Measurements from ENCODE around the gene COX4I1. TPM values are rescaled to one million over a fixed set of nuclear protein-coding genes. Genes with fewer than 3 reads are reported as not detected.

Gene COX4I1
- 100 to 1,000 TPM; 563 to 568 TPM for total RNA-seq

DNA sequence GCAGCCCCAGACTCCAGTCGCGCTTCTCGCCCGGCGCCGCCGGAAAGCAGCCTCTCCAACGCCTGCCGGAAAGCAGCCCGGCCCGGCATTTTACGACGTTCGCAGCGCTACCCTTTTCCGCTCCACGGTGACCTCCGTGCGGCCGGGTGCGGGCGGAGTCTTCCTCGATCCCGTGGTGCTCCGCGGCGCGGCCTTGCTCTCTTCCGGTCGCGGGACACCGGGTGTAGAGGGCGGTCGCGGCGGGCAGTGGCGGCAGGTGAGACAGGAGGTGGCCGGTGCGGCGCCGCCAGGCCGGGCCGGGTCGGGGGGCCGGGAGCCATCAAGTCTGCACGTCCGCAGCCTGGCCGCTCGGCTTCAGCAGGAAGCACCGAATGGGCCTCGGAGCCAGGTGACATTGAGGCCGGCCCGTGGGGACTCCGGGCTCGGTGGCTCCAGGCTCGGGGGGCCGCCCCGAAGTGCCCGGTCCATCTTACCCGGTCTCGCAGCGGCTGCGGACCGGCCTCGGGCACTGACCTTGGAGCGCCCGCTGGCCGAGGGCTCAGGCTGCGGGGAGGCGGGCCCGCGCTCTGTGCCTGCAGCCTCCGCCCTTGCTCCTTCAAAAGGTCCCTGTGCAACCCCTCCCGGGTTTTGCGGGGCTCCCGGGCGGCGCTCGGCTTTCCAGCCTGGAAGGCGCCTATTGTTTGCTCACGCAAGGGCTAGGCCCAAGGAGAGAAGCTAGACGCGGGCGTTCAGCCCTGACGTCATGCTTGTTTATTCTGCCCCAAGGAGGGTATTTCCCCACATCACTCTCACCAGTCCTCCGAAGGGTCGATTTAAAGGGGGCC lies at the start of gene COX4I1, which contains the start of gene EMC8:
Gene COX4I1, plus strand, starts transcription at position 199 of the 824 bp plus-strand sequence. CDS start 1,511 bp downstream, outside the sequence.
Gene EMC8, minus strand, starts transcription at position 48 of the 824 bp plus-strand sequence. CDS start 249 bp downstream, outside the sequence.
- H3K9me3 Mint-ChIP-seq, result no peaks in the 10 kb centered on the region
- H3K27ac Mint-ChIP-seq, result peak within 1 kb of the TSS; percentile 88
- no peaks in the 10 kb centered on the region for H3K27me3 Mint-ChIP-seq (ENCODE audit: low read depth)
- peaks cover 56% of the 10 kb centered on the region for H3K4me1 Mint-ChIP-seq (ENCODE audit: low read depth)
- intact Hi-C loops (cut with micrococcal nuclease), result loop anchor here (1.0 to 2.0 kb wide), 4 partner anchors 65 to 187 kb away; partner anchors contain the start of gene GSE1
- CTCF ChIA-PET, result interaction anchor here (1.0 kb wide), 2 partner anchors 19 to 22 kb away, joined by 3 read pairs; no protein-coding TSS in a partner anchor
- peak; percentile 97 for DNase-seq
- H3K36me3 Mint-ChIP-seq (ENCODE audit: low read depth), result peaks cover 46% of the 10 kb centered on the region
- H3K4me3 Mint-ChIP-seq, result peak within 1 kb of the TSS; percentile 86

DNA sequence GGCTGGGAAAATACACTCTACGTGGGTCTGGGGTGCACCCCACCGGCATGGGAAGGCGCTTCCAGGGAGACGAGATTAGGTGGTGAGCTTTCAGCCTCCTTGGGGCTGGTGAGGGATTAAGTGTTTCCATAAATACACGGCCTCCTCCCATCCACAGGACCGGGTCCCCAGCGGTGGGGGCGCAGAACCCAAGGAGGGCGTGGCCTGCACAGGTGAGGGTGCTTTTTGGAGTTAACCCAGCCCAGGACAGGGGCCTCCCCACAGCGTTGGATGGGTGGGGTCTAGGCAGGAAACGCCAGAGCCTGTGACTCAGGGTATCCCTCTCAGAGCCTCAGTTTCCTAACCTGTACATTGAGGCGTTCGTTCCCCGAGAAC lies 49.7 kb upstream of the COX4I1 start:
- CTCF ChIA-PET, result no interaction called here
- H3K27me3 Mint-ChIP-seq (ENCODE audit: low read depth), result peaks cover 20% of the 10 kb centered on the region
- DNase-seq, result peak; percentile 23
- no peaks in the 10 kb centered on the region for H3K36me3 Mint-ChIP-seq (ENCODE audit: low read depth)
- no peaks in the 10 kb centered on the region for H3K9me3 Mint-ChIP-seq
- H3K4me1 Mint-ChIP-seq (ENCODE audit: low read depth), result peaks cover 10% of the 10 kb centered on the region
- no peak overlapping the region for H3K27ac Mint-ChIP-seq
- H3K4me3 Mint-ChIP-seq, result peak overlapping the region; percentile 75
- intact Hi-C loops (cut with micrococcal nuclease), result no loop called here

DNA sequence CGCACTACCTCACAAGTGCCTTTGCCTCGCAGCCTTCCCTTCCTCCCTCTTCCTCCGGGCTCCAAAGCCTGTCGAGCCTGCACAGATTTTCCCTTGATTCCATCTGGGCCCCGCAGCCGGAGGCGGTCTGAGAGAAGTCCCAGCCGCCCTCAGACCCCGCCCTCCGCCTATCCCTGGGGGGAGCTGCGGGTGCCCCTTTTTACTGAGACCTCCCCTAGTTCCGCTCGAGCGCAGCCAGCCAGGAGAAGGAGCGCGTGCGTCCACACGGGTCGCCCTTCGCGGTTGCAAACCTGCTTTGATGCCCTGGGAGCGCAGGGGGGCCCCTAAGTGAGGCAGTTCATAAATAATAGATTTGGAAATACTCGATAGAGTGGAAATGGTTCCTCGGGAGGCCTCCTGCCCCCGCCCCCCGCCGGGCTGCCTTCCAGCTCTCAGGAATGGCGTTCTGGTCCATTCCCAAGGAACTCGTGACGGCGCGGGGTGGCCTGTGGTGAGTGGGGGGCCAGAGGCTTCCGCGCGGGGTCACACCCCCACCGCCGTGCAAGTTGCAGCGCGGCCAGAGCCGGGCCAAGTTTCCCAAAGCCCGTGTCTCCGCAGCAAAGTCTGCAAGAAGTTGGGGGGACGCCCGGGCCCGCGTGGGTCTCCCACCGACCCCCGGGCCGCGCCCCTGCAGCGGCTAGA lies 49.2 kb upstream of the COX4I1 start:
- Mint-ChIP-seq H3K27ac (no peak overlapping the region), H3K27me3 (ENCODE audit: low read depth) (peaks cover 20% of the 10 kb centered on the region), H3K36me3 (ENCODE audit: low read depth) (no peaks in the 10 kb centered on the region), H3K4me3 (peak overlapping the region; percentile 75), H3K9me3 (no peaks in the 10 kb centered on the region), H3K4me1 (ENCODE audit: low read depth) (peaks cover 10% of the 10 kb centered on the region)
- DNase-seq, result peak; percentile 23
- intact Hi-C loops (cut with micrococcal nuclease), result no loop called here
- CTCF ChIA-PET, result no interaction called here

DNA sequence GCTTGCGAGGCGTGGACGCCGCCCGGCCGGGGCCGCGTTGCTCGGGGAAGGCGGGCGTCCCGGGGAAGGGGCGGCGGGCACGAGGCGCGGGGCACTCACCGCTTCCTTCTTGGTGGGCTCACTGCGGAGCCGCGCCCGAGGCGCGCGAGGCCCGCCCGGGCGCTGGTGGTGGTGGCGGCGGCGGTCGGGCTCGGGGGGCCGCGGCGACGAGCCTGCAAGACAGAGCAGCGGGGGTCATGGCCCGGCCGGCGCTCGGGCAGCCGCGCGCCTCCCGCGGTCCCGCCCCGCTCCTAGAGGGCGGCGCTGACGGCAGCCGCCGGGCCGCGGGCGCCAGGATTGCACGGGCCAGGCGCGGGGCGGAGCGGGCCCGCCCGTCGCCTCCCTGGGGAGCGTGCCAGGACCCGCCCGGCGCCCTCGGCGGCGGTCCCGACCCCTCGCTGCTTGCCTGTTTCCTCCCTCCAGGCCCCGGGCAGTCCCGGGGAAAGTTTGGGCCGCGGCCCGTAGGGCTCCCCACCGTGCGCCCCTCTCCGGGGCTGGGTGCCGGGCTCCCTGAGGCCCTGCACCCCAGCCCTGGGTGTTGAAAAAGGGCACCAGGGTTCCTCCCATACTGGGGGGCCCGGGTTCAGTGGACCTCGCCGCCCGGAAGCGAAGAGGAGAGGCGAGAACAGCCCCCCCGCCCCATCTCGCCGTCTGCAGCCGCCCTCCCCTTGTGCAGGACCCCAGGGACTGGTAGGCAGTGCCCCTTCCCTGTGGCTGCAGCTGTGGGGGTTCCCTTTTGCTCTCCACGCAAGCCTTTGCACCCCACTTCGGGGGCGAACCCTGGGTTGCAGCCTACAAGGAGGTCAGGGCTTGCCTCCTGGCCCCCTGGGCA lies 48.4 kb upstream of the COX4I1 start, which contains the start of gene C16orf74:
Gene C16orf74, minus strand, starts transcription at position 270 of the 871 bp plus-strand sequence. CDS start 15,879 bp downstream, outside the sequence.
- CTCF ChIA-PET, result no interaction called here
- Mint-ChIP-seq H3K9me3 (no peaks in the 10 kb centered on the region), H3K36me3 (ENCODE audit: low read depth) (no peaks in the 10 kb centered on the region), H3K27me3 (ENCODE audit: low read depth) (peaks cover 20% of the 10 kb centered on the region), H3K4me1 (ENCODE audit: low read depth) (peaks cover 10% of the 10 kb centered on the region), H3K4me3 (peak within 1 kb of the TSS; percentile 75), H3K27ac (no peak within 1 kb of the TSS)
- intact Hi-C loops (cut with micrococcal nuclease), result no loop called here
- no peak for DNase-seq

DNA sequence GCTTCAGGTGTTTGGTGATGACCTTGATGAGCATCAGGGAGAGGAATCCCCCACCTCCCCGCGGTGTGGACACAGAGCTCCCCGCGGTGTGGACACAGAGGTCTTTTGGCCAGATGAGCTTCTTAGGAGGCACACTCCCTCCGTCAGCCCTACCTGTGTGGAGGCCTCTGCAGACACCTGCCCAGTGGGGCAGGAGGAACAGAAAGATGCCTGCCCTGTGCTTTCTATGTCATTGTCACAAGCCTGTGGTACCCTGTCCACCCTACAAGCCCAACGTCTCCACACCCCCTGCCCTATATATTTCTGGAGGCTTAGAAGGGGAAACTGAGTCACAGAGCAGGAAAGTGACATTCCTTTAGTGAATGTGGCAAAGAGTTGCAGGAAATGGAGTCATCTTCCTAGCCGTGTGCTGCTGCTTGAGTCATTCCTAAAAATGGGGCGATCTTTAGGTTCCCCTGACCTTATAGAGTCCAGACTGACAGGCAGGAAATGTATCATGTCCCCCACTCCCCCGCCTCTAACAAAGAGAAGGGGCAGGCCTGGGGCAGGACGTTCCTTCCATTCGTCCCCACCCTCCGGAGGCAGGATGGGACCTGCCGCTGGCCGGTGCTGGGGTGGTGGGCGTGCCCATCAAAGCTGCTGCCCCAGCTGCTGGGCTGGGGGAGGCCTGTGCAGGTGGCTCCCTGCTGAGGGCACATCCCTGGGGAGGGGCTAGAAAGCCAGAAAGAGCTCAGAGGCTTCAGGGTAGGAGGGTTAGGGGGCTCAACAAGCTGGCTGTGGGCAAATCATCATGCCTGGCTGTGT lies 47.6 kb upstream of the COX4I1 start:
- Mint-ChIP-seq H3K36me3 (ENCODE audit: low read depth) (no peaks in the 10 kb centered on the region), H3K27ac (no peak overlapping the region), H3K4me3 (no peak overlapping the region), H3K9me3 (no peaks in the 10 kb centered on the region), H3K27me3 (ENCODE audit: low read depth) (peaks cover 20% of the 10 kb centered on the region), H3K4me1 (ENCODE audit: low read depth) (peaks cover 10% of the 10 kb centered on the region)
- CTCF ChIA-PET, result no interaction called here
- intact Hi-C loops (cut with micrococcal nuclease), result no loop called here
- no peak for DNase-seq

DNA sequence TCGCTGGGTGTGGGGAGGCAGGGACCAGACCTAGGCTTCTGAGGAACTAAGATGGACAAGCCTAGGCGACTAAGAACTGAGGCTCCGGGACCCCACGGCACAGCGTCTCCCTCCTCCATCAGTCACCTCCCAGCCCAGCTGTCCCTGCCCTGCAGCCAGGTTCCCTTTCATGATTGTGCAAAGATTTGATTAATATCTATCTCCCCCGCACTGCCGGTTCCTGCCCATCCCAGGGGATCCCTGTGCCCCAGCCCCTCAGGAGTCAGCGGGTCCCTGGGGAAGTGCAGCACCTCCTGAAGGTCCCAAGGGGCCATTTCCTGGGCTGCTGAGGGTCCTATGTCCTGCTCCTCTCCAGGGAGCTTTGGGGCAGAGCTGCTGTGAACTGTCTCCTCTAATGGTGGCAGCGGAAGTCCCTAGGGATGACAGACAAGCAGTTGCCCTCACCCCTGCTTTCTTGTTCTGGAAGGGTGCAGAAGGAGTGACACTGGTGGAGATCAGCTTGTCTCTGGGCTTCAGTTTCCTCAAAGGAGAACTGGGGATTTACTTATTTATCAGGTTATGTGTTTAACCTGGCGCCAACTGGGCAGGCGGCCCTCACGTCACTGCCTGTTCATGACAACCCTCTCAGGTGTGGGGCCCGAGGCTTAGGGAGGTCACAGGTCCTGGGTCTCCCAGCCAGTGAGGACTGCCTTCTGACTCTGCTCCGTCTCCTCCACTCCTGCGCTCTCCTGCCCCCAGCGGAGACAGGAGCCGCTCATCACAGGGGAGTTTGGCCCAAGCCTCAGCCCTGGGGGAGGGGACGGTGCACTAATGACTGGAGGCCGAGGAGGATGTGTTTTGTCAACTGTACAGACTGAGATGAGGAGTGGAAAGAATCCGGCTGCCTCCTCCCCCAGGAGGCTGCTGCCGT lies 46.7 kb upstream of the COX4I1 start:
- CTCF ChIA-PET, result no interaction called here
- H3K9me3 Mint-ChIP-seq, result no peaks in the 10 kb centered on the region
- DNase-seq, result no peak
- peaks cover 13% of the 10 kb centered on the region for H3K4me1 Mint-ChIP-seq (ENCODE audit: low read depth)
- no peaks in the 10 kb centered on the region for H3K36me3 Mint-ChIP-seq (ENCODE audit: low read depth)
- H3K27me3 Mint-ChIP-seq (ENCODE audit: low read depth), result peaks cover 22% of the 10 kb centered on the region
- intact Hi-C loops (cut with micrococcal nuclease), result no loop called here
- H3K27ac Mint-ChIP-seq, result no peak overlapping the region
- no peak overlapping the region for H3K4me3 Mint-ChIP-seq

DNA sequence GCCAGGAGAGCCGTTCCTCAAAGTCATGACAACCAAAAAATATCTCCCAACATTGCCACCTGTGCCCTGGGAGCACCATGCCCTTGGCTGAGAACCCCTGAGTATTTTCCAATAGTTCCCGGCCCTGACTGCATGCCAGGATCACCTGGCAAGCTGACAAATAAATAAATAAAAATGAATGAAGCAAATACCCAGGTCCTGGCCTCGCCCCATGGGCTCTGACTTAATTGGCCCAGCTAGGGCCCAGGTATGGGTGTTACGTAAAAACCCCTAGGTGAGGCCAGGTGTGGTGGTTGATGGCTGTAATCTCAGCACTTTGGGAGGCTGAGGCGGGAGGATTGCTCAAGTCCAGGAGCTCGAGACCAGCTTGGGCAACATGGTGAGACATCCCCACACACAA lies 45.9 kb upstream of the COX4I1 start:
- peaks cover 22% of the 10 kb centered on the region for H3K27me3 Mint-ChIP-seq (ENCODE audit: low read depth)
- intact Hi-C loops (cut with micrococcal nuclease), result no loop called here
- CTCF ChIA-PET, result no interaction called here

DNA sequence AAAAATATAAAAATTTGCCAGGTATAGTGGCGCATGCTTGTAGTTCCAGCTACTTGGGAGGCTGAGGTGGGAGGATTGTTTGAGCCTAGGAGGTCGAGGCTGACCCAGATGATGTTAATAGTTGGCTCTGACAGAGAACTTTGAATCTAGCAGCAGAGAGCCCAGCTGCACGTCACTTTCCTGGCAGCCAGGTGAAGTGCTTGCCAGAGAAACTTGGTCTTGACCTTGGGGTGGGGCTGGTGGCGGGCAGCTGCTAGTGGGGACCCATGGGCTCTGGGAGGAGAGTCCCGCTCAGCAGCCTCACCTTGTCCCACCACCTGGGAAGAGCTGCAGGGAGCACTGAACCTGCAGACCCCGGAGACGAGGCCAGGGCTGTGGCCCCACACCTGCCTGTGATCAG lies 45.5 kb upstream of the COX4I1 start:
- intact Hi-C loops (cut with micrococcal nuclease), result no loop called here

More for the DNA sequence above, 45.9 kb upstream of the COX4I1 start:
- H3K4me3 Mint-ChIP-seq, result no peak overlapping the region
- H3K9me3 Mint-ChIP-seq, result no peaks in the 10 kb centered on the region
- no peaks in the 10 kb centered on the region for H3K36me3 Mint-ChIP-seq (ENCODE audit: low read depth)
- H3K27ac Mint-ChIP-seq, result no peak overlapping the region
- DNase-seq, result no peak
- H3K4me1 Mint-ChIP-seq (ENCODE audit: low read depth), result peaks cover 13% of the 10 kb centered on the region

DNA sequence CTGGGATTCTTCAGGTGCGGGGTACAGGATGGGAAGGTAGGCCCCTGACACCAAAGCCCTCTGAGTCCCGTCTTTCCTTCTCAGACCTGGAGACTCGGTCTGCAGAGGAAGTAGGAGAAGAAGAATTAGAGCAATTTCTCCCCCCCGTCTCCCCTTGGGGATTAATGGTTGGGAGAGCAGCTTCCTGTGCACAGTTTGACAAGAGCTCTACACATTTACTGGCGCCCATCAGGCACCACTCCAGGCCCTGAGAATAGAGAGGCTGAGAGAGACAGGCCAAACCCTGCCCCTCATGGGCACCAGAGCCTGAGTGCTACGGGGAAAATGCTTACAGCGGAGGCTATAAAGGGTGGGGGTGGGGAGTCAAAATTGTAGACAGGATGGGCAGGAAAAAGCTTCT lies 45.1 kb upstream of the COX4I1 start:
- no peak overlapping the region for H3K27ac Mint-ChIP-seq
- peaks cover 30% of the 10 kb centered on the region for H3K27me3 Mint-ChIP-seq (ENCODE audit: low read depth)
- DNase-seq, result no peak
- CTCF ChIA-PET, result interaction anchor here (0.7 kb wide), 1 partner anchor 494 kb away, joined by 3 read pairs; no protein-coding TSS in a partner anchor
- no peak overlapping the region for H3K4me3 Mint-ChIP-seq
- H3K4me1 Mint-ChIP-seq (ENCODE audit: low read depth), result peaks cover 20% of the 10 kb centered on the region
- H3K36me3 Mint-ChIP-seq (ENCODE audit: low read depth), result no peaks in the 10 kb centered on the region
- intact Hi-C loops (cut with micrococcal nuclease), result no loop called here
- no peaks in the 10 kb centered on the region for H3K9me3 Mint-ChIP-seq

More for the DNA sequence above, 45.5 kb upstream of the COX4I1 start:
- peaks cover 17% of the 10 kb centered on the region for H3K4me1 Mint-ChIP-seq (ENCODE audit: low read depth)
- H3K36me3 Mint-ChIP-seq (ENCODE audit: low read depth), result no peaks in the 10 kb centered on the region
- H3K27ac Mint-ChIP-seq, result no peak overlapping the region
- CTCF ChIA-PET, result interaction anchor here (0.7 kb wide), 1 partner anchor 494 kb away, joined by 3 read pairs; no protein-coding TSS in a partner anchor
- no peak for DNase-seq
- H3K9me3 Mint-ChIP-seq, result no peaks in the 10 kb centered on the region
- no peak overlapping the region for H3K4me3 Mint-ChIP-seq
- H3K27me3 Mint-ChIP-seq (ENCODE audit: low read depth), result peaks cover 27% of the 10 kb centered on the region

DNA sequence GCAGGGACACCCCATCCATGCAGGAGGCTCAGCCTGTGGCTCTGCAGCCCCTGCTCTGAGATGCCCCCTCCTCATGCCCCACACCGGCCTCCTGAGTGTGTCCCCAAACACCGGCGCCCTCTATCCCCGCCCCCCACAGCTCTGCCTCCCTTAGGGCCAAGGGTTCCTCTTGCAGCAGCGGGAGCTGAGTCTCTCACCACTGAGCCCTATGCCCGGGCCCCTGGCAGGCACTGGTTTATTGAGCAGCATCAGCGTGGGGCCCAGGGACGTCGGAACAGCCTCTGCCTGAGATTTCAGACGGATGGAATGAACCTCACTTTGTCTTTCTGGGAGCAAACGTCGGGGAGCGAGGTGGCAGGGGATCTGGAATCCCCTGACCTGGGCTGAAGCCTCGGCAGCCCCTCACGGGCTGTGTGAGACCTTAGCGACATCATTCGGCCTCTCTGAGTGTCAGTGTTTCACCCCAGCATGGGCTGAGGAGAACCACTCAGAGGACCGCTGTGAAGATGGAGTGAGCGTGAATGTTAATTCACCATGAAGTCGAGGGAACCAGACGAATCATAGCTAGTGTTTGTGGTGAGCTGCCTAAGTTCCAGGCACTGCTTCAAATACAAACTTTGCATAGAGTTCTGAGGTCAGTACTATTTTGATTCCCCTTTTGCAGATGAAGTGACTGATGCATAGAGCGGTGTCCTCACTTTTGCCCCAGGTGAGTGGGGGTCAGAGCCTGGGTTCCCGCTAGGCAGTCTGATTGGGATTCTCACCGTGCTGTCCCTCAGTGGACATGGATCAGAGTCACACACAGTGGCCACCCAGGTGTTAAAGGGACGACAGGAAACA lies 43.3 kb upstream of the COX4I1 start:
- CTCF ChIA-PET, result no interaction called here
- peaks cover 27% of the 10 kb centered on the region for H3K27me3 Mint-ChIP-seq (ENCODE audit: low read depth)
- H3K9me3 Mint-ChIP-seq, result no peaks in the 10 kb centered on the region
- H3K4me3 Mint-ChIP-seq, result no peak overlapping the region
- H3K36me3 Mint-ChIP-seq (ENCODE audit: low read depth), result no peaks in the 10 kb centered on the region
- peaks cover 16% of the 10 kb centered on the region for H3K4me1 Mint-ChIP-seq (ENCODE audit: low read depth)
- DNase-seq, result no peak
- intact Hi-C loops (cut with micrococcal nuclease), result no loop called here
- no peak overlapping the region for H3K27ac Mint-ChIP-seq
